ENCODE measurements around the gene MGAT3. TPM values are rescaled to one million over a fixed set of nuclear protein-coding genes. Genes with fewer than 3 reads are reported as not detected.

The MGAT3 gene
- total and polyA plus RNA-seq, 2 of the 8 experiments (the other 6 are each of a cell fraction or from before 2014, with no cell fraction given), result 4.3 to 9.2 TPM

DNA sequence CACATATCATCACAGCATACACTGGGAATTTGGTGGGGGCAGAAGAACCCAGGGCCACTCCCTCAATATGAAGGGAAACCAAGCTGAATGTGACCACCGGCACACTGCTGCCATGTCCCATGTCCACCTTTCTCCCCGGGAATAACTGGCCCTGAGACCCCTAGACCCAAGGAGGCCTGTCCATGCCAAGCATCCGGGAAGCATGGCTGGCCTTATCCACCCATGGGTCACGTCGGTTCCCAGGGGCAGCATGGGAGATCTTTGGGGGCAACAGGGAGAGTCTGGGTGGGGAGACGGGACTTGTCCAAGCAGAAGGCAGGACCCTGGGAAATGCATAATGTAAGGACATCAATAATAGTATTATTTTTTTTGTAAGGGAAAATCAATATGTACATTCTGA lies 34.9 kb downstream of the MGAT3 start (continued):
- TF ChIP-seq, protein P1, sequence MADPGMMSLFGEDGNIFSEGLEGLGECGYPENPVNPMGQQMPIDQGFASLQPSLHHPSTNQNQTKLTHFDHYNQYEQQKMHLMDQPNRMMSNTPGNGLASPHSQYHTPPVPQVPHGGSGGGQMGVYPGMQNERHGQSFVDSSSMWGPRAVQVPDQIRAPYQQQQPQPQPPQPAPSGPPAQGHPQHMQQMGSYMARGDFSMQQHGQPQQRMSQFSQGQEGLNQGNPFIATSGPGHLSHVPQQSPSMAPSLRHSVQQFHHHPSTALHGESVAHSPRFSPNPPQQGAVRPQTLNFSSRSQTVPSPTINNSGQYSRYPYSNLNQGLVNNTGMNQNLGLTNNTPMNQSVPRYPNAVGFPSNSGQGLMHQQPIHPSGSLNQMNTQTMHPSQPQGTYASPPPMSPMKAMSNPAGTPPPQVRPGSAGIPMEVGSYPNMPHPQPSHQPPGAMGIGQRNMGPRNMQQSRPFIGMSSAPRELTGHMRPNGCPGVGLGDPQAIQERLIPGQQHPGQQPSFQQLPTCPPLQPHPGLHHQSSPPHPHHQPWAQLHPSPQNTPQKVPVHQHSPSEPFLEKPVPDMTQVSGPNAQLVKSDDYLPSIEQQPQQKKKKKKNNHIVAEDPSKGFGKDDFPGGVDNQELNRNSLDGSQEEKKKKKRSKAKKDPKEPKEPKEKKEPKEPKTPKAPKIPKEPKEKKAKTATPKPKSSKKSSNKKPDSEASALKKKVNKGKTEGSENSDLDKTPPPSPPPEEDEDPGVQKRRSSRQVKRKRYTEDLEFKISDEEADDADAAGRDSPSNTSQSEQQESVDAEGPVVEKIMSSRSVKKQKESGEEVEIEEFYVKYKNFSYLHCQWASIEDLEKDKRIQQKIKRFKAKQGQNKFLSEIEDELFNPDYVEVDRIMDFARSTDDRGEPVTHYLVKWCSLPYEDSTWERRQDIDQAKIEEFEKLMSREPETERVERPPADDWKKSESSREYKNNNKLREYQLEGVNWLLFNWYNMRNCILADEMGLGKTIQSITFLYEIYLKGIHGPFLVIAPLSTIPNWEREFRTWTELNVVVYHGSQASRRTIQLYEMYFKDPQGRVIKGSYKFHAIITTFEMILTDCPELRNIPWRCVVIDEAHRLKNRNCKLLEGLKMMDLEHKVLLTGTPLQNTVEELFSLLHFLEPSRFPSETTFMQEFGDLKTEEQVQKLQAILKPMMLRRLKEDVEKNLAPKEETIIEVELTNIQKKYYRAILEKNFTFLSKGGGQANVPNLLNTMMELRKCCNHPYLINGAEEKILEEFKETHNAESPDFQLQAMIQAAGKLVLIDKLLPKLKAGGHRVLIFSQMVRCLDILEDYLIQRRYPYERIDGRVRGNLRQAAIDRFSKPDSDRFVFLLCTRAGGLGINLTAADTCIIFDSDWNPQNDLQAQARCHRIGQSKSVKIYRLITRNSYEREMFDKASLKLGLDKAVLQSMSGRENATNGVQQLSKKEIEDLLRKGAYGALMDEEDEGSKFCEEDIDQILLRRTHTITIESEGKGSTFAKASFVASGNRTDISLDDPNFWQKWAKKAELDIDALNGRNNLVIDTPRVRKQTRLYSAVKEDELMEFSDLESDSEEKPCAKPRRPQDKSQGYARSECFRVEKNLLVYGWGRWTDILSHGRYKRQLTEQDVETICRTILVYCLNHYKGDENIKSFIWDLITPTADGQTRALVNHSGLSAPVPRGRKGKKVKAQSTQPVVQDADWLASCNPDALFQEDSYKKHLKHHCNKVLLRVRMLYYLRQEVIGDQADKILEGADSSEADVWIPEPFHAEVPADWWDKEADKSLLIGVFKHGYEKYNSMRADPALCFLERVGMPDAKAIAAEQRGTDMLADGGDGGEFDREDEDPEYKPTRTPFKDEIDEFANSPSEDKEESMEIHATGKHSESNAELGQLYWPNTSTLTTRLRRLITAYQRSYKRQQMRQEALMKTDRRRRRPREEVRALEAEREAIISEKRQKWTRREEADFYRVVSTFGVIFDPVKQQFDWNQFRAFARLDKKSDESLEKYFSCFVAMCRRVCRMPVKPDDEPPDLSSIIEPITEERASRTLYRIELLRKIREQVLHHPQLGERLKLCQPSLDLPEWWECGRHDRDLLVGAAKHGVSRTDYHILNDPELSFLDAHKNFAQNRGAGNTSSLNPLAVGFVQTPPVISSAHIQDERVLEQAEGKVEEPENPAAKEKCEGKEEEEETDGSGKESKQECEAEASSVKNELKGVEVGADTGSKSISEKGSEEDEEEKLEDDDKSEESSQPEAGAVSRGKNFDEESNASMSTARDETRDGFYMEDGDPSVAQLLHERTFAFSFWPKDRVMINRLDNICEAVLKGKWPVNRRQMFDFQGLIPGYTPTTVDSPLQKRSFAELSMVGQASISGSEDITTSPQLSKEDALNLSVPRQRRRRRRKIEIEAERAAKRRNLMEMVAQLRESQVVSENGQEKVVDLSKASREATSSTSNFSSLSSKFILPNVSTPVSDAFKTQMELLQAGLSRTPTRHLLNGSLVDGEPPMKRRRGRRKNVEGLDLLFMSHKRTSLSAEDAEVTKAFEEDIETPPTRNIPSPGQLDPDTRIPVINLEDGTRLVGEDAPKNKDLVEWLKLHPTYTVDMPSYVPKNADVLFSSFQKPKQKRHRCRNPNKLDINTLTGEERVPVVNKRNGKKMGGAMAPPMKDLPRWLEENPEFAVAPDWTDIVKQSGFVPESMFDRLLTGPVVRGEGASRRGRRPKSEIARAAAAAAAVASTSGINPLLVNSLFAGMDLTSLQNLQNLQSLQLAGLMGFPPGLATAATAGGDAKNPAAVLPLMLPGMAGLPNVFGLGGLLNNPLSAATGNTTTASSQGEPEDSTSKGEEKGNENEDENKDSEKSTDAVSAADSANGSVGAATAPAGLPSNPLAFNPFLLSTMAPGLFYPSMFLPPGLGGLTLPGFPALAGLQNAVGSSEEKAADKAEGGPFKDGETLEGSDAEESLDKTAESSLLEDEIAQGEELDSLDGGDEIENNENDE (IDR thresholded peaks at IDR 0.05; ENCODE audit: insufficient replicate concordance, low read length), result no peak
- TF ChIP-seq EP300 (IDR thresholded peaks at IDR 0.05; ENCODE audit: borderline replicate concordance in 1 of 2, low read depth in 2 of 2, low read length in 2 of 2) (no peak), RNF2 (IDR thresholded peaks at IDR 0.05; ENCODE audit: borderline replicate concordance, low read depth, low read length, missing control alignments, poor library complexity, severe bottlenecking) (no peak), RBBP5 (IDR thresholded peaks at IDR 0.05; ENCODE audit: borderline replicate concordance, low read depth, low read length) (no peak), SRF (IDR thresholded peaks at IDR 0.05; ENCODE audit: low read depth, low read length) (no peak), NRF1 (IDR thresholded peaks at IDR 0.05; ENCODE audit: low read depth, low read length) (no peak), CEBPB (IDR thresholded peaks at IDR 0.05; ENCODE audit: low read depth, low read length) (no peak)
- TF ChIP-seq, protein P2, sequence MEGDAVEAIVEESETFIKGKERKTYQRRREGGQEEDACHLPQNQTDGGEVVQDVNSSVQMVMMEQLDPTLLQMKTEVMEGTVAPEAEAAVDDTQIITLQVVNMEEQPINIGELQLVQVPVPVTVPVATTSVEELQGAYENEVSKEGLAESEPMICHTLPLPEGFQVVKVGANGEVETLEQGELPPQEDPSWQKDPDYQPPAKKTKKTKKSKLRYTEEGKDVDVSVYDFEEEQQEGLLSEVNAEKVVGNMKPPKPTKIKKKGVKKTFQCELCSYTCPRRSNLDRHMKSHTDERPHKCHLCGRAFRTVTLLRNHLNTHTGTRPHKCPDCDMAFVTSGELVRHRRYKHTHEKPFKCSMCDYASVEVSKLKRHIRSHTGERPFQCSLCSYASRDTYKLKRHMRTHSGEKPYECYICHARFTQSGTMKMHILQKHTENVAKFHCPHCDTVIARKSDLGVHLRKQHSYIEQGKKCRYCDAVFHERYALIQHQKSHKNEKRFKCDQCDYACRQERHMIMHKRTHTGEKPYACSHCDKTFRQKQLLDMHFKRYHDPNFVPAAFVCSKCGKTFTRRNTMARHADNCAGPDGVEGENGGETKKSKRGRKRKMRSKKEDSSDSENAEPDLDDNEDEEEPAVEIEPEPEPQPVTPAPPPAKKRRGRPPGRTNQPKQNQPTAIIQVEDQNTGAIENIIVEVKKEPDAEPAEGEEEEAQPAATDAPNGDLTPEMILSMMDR (IDR thresholded peaks at IDR 0.05; ENCODE audit: control extremely low read depth in 1 of 3, insufficient read depth in 1 of 3, low read depth in 1 of 3, low read length in 3 of 3), result no peak

Data from H1 (cell line).